ENCODE measurements around the gene KRT83.

The KRT83 gene

GRCh38 chr12:52278575-52279421 is 42.4 kb downstream of the KRT83 start:
- Histone ChIP-seq H3K4me3 (peak overlapping the region; percentile 8 to 42), H3K4me1 (peaks cover 0 to 40% (median 32%) of the 10 kb centered on the region in 4 donors), H3K9me3 (no peaks in the 10 kb centered on the region), H3K27me3 (no peaks in the 10 kb centered on the region), H3K27ac (peak overlapping the region; percentile 62 to 73), H3K36me3 (no peaks in the 10 kb centered on the region)
- DNase-seq: peak; percentile 67 to 86
- intact Hi-C loops (cut with DNase I; ENCODE audit: low total_unique reads): loop anchor here (2.0 kb wide), 1 partner anchor 30 kb away; no protein-coding TSS in a partner anchor
- peak; percentile 97 to 100 for TF ChIP-seq CTCF (IDR thresholded peaks at IDR 0.05)

GRCh38 chr12:52277486-52278245 is 43.5 kb downstream of the KRT83 start:
- no peak for DNase-seq
- intact Hi-C loops (cut with DNase I; ENCODE audit: low total_unique reads): loop anchor here (2.0 kb wide), 1 partner anchor 29 kb away; no protein-coding TSS in a partner anchor
- no peaks in the 10 kb centered on the region for H3K27me3 ChIP-seq
- H3K4me1 ChIP-seq: peaks cover 0 to 40% (median 32%) of the 10 kb centered on the region in 4 donors
- H3K9me3 ChIP-seq: no peaks in the 10 kb centered on the region
- TF ChIP-seq CTCF (IDR thresholded peaks at IDR 0.05): no peak
- H3K27ac ChIP-seq: no peak overlapping the region
- H3K36me3 ChIP-seq: no peaks in the 10 kb centered on the region
- no peak overlapping the region for H3K4me3 ChIP-seq

GRCh38 chr12:52275686-52276085 is 45.5 kb downstream of the KRT83 start:
- intact Hi-C loops (cut with DNase I; ENCODE audit: low total_unique reads): no loop called here
- H3K36me3 ChIP-seq: no peaks in the 10 kb centered on the region
- no peaks in the 10 kb centered on the region for H3K27me3 ChIP-seq
- no peak for TF ChIP-seq CTCF (IDR thresholded peaks at IDR 0.05)
- H3K4me3 ChIP-seq: no peak overlapping the region
- DNase-seq: no peak
- H3K4me1 ChIP-seq: peaks cover 0 to 29% (median 22%) of the 10 kb centered on the region in 4 donors
- H3K27ac ChIP-seq: no peak overlapping the region
- H3K9me3 ChIP-seq: no peaks in the 10 kb centered on the region

- Histone ChIP-seq H3K4me1 (peaks cover 0 to 18% (median 11%) of the 10 kb centered on the region in 4 donors), H3K4me3 (no peak within 1 kb of the TSS), H3K36me3 (no peaks in the 10 kb centered on the region), H3K27me3 (peaks cover 0 to 4% of the 10 kb centered on the region in 2 donors), H3K27ac (no peak within 1 kb of the TSS), H3K9me3 (no peaks in the 10 kb centered on the region)
- DNase-seq: no peak
- no peak for TF ChIP-seq CTCF (IDR thresholded peaks at IDR 0.05)
- intact Hi-C loops (cut with DNase I; ENCODE audit: low total_unique reads): no loop called here
Measured at GRCh38 chr12:52274521-52275120, 46.6 kb downstream of the KRT83 start, which contains the start of gene KRT86. TSS of gene KRT86 (plus strand) at chr12:52274645. CDS start at chr12:52301917, 27,272 bp downstream.

GRCh38 chr12:52271158-52271557 is 50.0 kb downstream of the KRT83 start:
- H3K27ac ChIP-seq: no peak overlapping the region
- H3K4me1 ChIP-seq: no peaks in the 10 kb centered on the region
- no peak for TF ChIP-seq CTCF (IDR thresholded peaks at IDR 0.05)
- no peak for DNase-seq
- intact Hi-C loops (cut with DNase I; ENCODE audit: low total_unique reads): no loop called here
- no peak overlapping the region for H3K4me3 ChIP-seq
- no peaks in the 10 kb centered on the region for H3K36me3 ChIP-seq
- H3K27me3 ChIP-seq: peaks cover 0 to 4% of the 10 kb centered on the region in 2 donors
- H3K9me3 ChIP-seq: no peaks in the 10 kb centered on the region

Data from tibial artery (tissue), 4 donors.